Measurements from ENCODE around the gene SLC45A1.

SLC45A1 gene

DNA sequence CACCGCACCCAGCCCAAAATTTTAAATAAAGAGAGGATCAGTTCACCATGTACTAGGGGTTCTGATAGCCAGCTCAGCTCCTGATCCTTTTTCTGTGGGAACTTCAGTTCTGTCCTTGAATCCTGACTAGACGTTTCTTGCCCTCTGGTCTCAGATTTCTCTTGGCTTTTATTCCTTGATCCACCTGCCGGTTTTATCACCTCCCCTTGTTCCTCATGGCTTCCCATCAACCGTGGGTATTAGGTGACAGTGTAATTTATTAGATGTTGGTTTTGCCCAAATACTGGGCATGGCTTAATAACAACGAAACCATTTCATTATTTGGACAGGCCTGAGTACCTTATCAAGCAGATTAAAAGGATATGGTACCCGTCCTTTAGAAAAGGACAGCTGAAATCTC is 22.5 kb downstream of the SLC45A1 start:
- no peak overlapping the region for H3K4me3 ChIP-seq (ENCODE audit: low read depth, low read length)
- DNase-seq (ENCODE audit: low read depth), result no peak
- TF ChIP-seq, protein P1, sequence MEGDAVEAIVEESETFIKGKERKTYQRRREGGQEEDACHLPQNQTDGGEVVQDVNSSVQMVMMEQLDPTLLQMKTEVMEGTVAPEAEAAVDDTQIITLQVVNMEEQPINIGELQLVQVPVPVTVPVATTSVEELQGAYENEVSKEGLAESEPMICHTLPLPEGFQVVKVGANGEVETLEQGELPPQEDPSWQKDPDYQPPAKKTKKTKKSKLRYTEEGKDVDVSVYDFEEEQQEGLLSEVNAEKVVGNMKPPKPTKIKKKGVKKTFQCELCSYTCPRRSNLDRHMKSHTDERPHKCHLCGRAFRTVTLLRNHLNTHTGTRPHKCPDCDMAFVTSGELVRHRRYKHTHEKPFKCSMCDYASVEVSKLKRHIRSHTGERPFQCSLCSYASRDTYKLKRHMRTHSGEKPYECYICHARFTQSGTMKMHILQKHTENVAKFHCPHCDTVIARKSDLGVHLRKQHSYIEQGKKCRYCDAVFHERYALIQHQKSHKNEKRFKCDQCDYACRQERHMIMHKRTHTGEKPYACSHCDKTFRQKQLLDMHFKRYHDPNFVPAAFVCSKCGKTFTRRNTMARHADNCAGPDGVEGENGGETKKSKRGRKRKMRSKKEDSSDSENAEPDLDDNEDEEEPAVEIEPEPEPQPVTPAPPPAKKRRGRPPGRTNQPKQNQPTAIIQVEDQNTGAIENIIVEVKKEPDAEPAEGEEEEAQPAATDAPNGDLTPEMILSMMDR (IDR thresholded peaks at IDR 0.05; ENCODE audit: insufficient read depth, low read depth, low read length, missing control alignments), result no peak

DNA sequence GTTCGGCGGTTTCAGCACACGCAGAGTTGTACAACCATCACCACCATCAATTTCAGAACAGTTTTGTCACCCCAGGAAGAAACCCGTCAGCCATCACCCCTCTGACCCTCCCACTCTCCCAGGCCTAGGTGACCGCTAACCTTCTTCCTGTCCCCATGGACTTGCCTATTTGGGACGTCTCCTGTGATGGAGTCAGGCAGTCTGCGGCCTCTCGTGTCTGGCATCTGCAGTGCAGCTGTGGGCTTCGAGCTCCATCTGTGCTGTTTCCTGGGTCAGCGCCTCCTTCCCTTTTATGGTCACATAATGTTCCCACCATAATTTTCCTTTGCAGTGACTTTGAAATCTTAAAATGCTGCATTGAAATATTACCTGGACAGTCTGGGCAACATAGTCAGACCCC is 24.4 kb downstream of the SLC45A1 start:
- DNase-seq (ENCODE audit: low read depth), result no peak
- H3K4me3 ChIP-seq (ENCODE audit: low read depth, low read length), result no peak overlapping the region
- TF ChIP-seq, protein P1 (IDR thresholded peaks at IDR 0.05; ENCODE audit: insufficient read depth, low read depth, low read length, missing control alignments), result no peak

GRCh38 chr1:8343044-8343443 is 25.1 kb downstream of the SLC45A1 start:
- H3K4me3 ChIP-seq (ENCODE audit: low read depth, low read length), result no peak overlapping the region
- DNase-seq (ENCODE audit: low read depth), result no peak
- TF ChIP-seq, protein P1 (IDR thresholded peaks at IDR 0.05; ENCODE audit: insufficient read depth, low read depth, low read length, missing control alignments), result no peak

GRCh38 chr1:8343464-8344001 is 25.6 kb downstream of the SLC45A1 start:
- no peak overlapping the region for H3K4me3 ChIP-seq (ENCODE audit: low read depth, low read length)
- TF ChIP-seq, protein P1 (IDR thresholded peaks at IDR 0.05; ENCODE audit: insufficient read depth, low read depth, low read length, missing control alignments), result no peak
- no peak for DNase-seq (ENCODE audit: low read depth)

GRCh38 chr1:8344893-8345507 is 27.1 kb downstream of the SLC45A1 start:
- no peak for DNase-seq (ENCODE audit: low read depth)
- TF ChIP-seq, protein P1 (IDR thresholded peaks at IDR 0.05; ENCODE audit: insufficient read depth, low read depth, low read length, missing control alignments), result no peak
- H3K4me3 ChIP-seq (ENCODE audit: low read depth, low read length), result no peak overlapping the region

DNA sequence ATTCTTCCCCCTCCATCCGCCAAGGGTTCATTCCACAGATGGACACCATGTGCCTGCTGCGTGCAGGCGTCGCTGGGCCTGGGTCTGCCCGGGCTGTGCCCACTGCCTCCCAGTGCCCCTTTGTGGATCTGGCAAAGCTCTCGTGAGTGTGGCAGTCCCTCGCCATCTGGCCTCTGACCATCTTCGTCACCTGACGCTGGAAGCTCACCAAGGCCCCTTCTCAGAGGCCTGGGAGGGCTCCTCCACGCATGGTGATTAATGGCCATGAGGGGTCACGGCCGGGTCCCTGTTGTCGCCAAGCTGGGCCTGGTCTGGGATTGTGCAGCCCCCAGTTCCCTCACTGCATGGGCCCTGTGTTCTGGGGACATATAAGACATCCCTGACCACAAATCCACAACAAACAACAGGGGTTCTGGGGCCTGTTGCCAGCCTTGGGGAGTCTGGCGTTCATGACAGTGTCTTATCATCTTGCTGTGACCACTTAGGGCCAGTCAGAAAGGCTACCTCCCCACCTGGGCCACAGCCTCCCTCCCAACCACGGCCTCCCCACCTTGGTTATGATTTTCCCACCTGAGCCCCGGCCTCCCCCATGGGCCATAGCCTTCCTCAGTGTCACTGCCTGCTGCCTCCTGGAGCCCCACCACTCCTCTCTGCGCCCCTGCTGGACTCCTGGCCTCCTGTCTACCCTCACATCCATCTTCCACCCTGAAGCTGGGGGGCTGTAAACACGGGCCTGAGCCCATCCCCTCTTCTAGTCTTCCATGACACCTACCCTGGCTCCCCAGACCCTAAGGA is 27.9 kb downstream of the SLC45A1 start:
- TF ChIP-seq, protein P1 (IDR thresholded peaks at IDR 0.05; ENCODE audit: insufficient read depth, low read depth, low read length, missing control alignments), result no peak
- no peak overlapping the region for H3K4me3 ChIP-seq (ENCODE audit: low read depth, low read length)
- no peak for DNase-seq (ENCODE audit: low read depth)

Measured in GM12865 (cell line).